CD4-positive, alpha-beta T cell treated with Interferon gamma for 1 hour (primary cell): ENCODE results near the gene EPB41L5.

ENCODE experiments used
- DNase-seq: peaks from one replicate; pipeline ENCODE4 v3.0.0-alpha.2; 2020

The EPB41L5 gene

GRCh38 chr2:120204022-120204405, 191.1 kb downstream of the EPB41L5 start:
- no peak for DNase-seq

- no peak for DNase-seq
Measured at GRCh38 chr2:120204417-120204816, 191.5 kb downstream of the EPB41L5 start.

GRCh38 chr2:120204945-120205670, 192.2 kb downstream of the EPB41L5 start:
- DNase-seq = no peak

GRCh38 chr2:120206022-120206581, 193.2 kb downstream of the EPB41L5 start:
- DNase-seq = no peak

- DNase-seq = no peak
Measured at GRCh38 chr2:120208381-120209353, 195.8 kb downstream of the EPB41L5 start.

- DNase-seq = no peak
Measured at GRCh38 chr2:120209427-120210269, 196.8 kb downstream of the EPB41L5 start.

- peak; percentile 19 for DNase-seq
Measured at GRCh38 chr2:120210270-120210693, 197.4 kb downstream of the EPB41L5 start.

- DNase-seq = no peak
Measured at GRCh38 chr2:120218181-120218580, 205.3 kb downstream of the EPB41L5 start.

- no peak for DNase-seq
Measured at GRCh38 chr2:120219291-120219690, 206.4 kb downstream of the EPB41L5 start.

- no peak for DNase-seq
Measured at GRCh38 chr2:120219766-120220165, 206.9 kb downstream of the EPB41L5 start.

- no peak for DNase-seq
Measured at GRCh38 chr2:120220756-120221155, 207.9 kb downstream of the EPB41L5 start.

- no peak for DNase-seq
Measured at GRCh38 chr2:120221616-120222015, 208.7 kb downstream of the EPB41L5 start.

- no peak for DNase-seq
Measured at GRCh38 chr2:120222186-120223033, 209.5 kb downstream of the EPB41L5 start.

GRCh38 chr2:120223034-120223912, 210.4 kb downstream of the EPB41L5 start, which contains the start of gene TMEM185B:
TMEM185B (minus strand) TSS chr2:120223400; CDS start chr2:120222976, 424 bp downstream.
- peak; percentile 89 for DNase-seq

GRCh38 chr2:120224256-120224655, 211.4 kb downstream of the EPB41L5 start:
- DNase-seq = no peak

- DNase-seq = no peak
Measured at GRCh38 chr2:120224735-120225548, 212.1 kb downstream of the EPB41L5 start.

GRCh38 chr2:120225549-120226065, 212.7 kb downstream of the EPB41L5 start:
- DNase-seq = no peak

- DNase-seq = no peak
Measured at GRCh38 chr2:120226316-120226715, 213.4 kb downstream of the EPB41L5 start.
